ENCODE results near the gene ZNF740.

DNA sequence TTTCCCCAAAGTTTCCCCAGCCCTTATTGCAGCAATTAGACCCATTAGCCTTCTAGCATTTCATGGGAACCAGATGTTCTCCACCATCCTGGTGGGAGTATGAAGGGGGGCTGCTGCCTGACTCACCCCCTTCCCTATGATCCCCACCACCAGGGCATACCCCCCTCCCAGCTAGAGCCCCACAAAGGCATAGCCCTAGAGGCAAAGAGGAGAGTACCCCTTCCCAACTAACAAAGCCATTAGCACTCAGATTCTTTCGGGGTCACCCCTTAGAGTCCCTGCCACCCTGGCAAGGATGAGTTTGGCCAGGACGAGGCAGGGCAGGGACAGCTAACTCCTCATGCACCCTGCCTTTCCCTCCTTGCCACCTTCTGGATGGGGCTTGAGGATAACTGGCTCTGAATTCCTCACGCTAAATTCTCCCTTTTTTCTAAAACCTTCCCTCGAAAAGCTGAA, 42.3 kb downstream of the ZNF740 start:
- TF ChIP-seq, protein P1, sequence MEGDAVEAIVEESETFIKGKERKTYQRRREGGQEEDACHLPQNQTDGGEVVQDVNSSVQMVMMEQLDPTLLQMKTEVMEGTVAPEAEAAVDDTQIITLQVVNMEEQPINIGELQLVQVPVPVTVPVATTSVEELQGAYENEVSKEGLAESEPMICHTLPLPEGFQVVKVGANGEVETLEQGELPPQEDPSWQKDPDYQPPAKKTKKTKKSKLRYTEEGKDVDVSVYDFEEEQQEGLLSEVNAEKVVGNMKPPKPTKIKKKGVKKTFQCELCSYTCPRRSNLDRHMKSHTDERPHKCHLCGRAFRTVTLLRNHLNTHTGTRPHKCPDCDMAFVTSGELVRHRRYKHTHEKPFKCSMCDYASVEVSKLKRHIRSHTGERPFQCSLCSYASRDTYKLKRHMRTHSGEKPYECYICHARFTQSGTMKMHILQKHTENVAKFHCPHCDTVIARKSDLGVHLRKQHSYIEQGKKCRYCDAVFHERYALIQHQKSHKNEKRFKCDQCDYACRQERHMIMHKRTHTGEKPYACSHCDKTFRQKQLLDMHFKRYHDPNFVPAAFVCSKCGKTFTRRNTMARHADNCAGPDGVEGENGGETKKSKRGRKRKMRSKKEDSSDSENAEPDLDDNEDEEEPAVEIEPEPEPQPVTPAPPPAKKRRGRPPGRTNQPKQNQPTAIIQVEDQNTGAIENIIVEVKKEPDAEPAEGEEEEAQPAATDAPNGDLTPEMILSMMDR (IDR thresholded peaks at IDR 0.05), result no peak
- TF ChIP-seq, protein P2, sequence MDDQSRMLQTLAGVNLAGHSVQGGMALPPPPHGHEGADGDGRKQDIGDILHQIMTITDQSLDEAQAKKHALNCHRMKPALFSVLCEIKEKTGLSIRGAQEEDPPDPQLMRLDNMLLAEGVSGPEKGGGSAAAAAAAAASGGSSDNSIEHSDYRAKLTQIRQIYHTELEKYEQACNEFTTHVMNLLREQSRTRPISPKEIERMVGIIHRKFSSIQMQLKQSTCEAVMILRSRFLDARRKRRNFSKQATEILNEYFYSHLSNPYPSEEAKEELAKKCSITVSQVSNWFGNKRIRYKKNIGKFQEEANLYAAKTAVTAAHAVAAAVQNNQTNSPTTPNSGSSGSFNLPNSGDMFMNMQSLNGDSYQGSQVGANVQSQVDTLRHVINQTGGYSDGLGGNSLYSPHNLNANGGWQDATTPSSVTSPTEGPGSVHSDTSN (IDR thresholded peaks at IDR 0.05), result no peak
- TF ChIP-seq NRF1 (IDR thresholded peaks at IDR 0.05; ENCODE audit: low read depth, low read length) (no peak), TAF1 (IDR thresholded peaks at IDR 0.05; ENCODE audit: borderline replicate concordance, low read depth, low read length) (no peak), EZH2phosphoT487 (IDR thresholded peaks at IDR 0.05; ENCODE audit: borderline replicate concordance, low read depth) (no peak), EP300 (IDR thresholded peaks at IDR 0.05; ENCODE audit: borderline replicate concordance in 1 of 2, low read depth in 1 of 2, low read length in 1 of 2) (no peak)
- TF ChIP-seq, protein P3, sequence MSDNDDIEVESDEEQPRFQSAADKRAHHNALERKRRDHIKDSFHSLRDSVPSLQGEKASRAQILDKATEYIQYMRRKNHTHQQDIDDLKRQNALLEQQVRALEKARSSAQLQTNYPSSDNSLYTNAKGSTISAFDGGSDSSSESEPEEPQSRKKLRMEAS (IDR thresholded peaks at IDR 0.05; ENCODE audit: low read depth), result no peak
